SK-N-MC (cell line): ENCODE data around the gene OR8D1.

Source experiments
- DNase-seq: peaks from one replicate; pipeline ENCODE4 v3.0.0-alpha.2; 2011; ENCODE audit warnings: low read depth, low spot score
- H3K27ac ChIP-seq: fragments of 200-600 bp; sonication (generic); 2 replicates; pipeline ENCODE4 v1.5.1; 2016; ENCODE audit warnings: mixed run types
- H3K36me3 ChIP-seq: fragments of 200-600 bp; sonication (generic); 2 replicates; pipeline ENCODE4 v1.6.1; 2017; ENCODE audit warnings: antibody characterized with exemption, low read length, mixed read lengths; ENCODE audit not compliant: insufficient read depth
- H3K4me3 ChIP-seq: fragments of 200-600 bp; sonication (generic); 2 replicates; pipeline ENCODE4 v1.5.1; 2016
- H3K9ac ChIP-seq: fragments of 200-600 bp; sonication (generic); 2 replicates; pipeline ENCODE4 v1.8.0; 2017; ENCODE audit warnings: mixed run types, mixed read lengths; ENCODE audit not compliant: insufficient read length
- H3K9me3 ChIP-seq: fragments of 200-600 bp; sonication (generic); 2 replicates; pipeline ENCODE4 v1.6.1; 2017; ENCODE audit warnings: low read depth, mild to moderate bottlenecking, antibody characterized with exemption, low read length, moderate library complexity, mixed read lengths
- EZH2 ChIP-seq: fragments of 200-600 bp; sonication (generic); IDR thresholded peaks from one replicate; pipeline ENCODE4 v1.6.1; 2017; ENCODE audit warnings: antibody characterized with exemption
- FOXP2 ChIP-seq: optimal IDR thresholded peaks from 2 replicates; pipeline ENCODE3; 2011; ENCODE audit warnings: mild to moderate bottlenecking, moderate library complexity; ENCODE audit not compliant: insufficient read depth; ENCODE audit errors: extremely low read length, control extremely low read depth
- POLR2AphosphoS5 ChIP-seq: IDR thresholded peaks from 2 replicates; pipeline ENCODE4 v1.6.1; 2012; ENCODE audit warnings: mild to moderate bottlenecking, low read depth, low read length, borderline replicate concordance

Gene OR8D1

DNA sequence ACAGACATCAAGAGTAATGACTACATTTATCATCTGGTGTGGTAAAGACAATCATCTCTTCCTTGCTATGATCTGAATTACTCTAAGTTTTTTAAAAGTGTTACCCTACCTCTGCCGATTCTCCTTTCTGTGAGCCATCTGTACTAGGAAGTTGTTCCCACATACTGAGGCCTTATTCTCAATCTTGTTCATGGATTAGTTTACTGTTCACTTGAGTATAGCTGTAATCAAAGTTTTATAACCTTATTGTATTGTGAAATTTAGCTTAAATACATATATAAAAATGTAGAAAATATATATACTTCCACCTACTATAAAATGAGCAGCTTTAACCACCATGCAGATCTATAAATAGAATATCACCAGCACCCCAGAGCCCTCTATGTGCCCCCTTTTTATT, 8.6 kb upstream of the OR8D1 start:
- TF ChIP-seq FOXP2 = no peak
- no peak for TF ChIP-seq EZH2
- no peak for TF ChIP-seq POLR2AphosphoS5
- no peak overlapping the region for H3K4me3 ChIP-seq
- no peaks in the 10 kb centered on the region for H3K9me3 ChIP-seq
- H3K36me3 ChIP-seq = no peaks in the 10 kb centered on the region
- no peak for DNase-seq
- H3K27ac ChIP-seq = no peak overlapping the region
- H3K9ac ChIP-seq = no peak overlapping the region

DNA sequence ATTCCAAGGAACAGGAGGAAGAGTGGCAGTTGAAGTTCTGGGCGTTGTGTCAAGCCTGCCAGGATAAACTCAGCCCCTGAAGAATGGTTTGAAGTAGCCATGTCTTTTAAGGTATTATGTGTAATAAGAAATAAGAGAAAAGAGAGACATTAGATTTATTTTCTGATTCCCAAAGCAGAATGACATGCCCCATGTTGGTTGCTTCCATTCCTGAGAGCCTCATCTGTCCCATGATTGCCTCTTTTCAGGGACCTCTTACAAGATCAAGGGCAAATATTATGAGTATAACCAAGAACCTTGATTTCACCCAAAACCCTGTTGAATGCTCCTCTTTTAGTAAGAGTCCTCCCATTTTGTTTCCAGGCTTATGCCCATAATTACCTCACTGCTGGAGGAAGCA, 6.3 kb upstream of the OR8D1 start, which contains the start of gene OR8D2:
Gene OR8D2 (minus strand): TSS at position 101 of the 400 bp plus-strand sequence. CDS start 0 bp downstream, at position 101.
- H3K4me3 ChIP-seq = no peak within 1 kb of the TSS
- no peak within 1 kb of the TSS for H3K9ac ChIP-seq
- H3K36me3 ChIP-seq = no peaks in the 10 kb centered on the region
- TF ChIP-seq POLR2AphosphoS5 (no peak), EZH2 (no peak), FOXP2 (no peak)
- no peaks in the 10 kb centered on the region for H3K9me3 ChIP-seq
- no peak for DNase-seq
- H3K27ac ChIP-seq = no peak within 1 kb of the TSS

DNA sequence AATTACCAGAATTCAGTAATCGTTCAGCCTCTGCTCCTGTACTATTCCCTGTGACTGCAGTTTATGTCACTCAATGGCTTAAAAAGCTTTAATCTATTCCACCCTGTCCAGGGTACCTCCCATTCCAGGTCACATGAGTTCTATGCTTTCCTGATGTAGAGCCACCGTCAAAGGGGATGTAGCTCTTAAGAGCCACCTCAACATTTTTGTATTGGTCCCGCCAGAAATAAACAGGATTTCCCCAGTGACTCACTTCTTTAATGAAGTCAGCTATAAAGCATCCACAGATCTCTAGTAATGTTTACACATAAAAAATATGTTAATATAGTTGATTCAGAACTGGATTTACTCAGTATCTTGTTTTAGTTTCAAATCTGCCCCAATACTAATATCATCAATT, 1.3 kb upstream of the OR8D1 start:
- Histone ChIP-seq H3K27ac (no peak overlapping the region), H3K9me3 (no peaks in the 10 kb centered on the region), H3K4me3 (no peak overlapping the region), H3K9ac (no peak overlapping the region), H3K36me3 (no peaks in the 10 kb centered on the region)
- no peak for DNase-seq
- TF ChIP-seq POLR2AphosphoS5 (no peak), EZH2 (no peak), FOXP2 (no peak)

DNA sequence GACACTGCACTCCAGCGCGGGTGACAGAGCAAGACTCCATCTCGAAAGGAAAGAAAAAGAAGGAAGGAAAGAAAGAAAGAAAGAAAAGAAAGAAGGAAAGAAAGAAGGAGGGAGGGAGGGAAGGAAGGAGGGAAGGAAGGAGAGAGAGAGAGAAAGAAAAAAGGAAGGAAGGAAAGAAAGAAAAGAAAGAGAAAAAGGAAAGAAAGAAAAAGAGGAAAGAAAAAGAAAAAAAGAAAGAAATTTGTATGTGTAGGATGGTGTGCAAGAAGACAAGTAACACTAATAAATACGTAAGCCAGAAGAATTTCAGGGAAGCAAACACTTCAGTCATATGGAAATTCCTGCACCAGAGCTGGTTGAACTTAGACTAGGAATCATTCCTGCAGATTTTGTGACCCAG, 618 bp downstream of the OR8D1 start:
- DNase-seq = no peak
- no peak overlapping the region for H3K9ac ChIP-seq
- no peak overlapping the region for H3K4me3 ChIP-seq
- H3K9me3 ChIP-seq = no peaks in the 10 kb centered on the region
- H3K36me3 ChIP-seq = no peaks in the 10 kb centered on the region
- TF ChIP-seq POLR2AphosphoS5 (no peak), FOXP2 (no peak), EZH2 (no peak)
- H3K27ac ChIP-seq = no peak overlapping the region

DNA sequence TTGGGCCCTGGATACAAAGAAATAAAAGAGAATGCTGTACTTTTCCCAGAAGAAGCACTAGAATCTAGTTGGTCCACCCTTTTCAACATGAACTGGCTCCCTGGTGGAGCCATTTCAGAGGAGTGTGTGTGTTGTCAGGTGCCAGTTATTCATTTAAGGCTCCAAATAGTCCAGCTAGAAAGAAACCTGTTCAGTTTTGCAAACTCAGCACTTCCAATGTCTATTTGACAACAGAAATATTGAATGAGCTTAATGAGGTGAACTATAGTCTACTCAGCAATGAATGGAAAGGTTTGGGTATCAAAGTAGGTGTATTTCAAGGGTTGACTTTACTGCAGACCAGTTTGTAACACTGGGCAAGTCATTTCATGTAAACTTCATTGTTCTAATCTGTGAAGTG, 2.1 kb downstream of the OR8D1 start:
- TF ChIP-seq POLR2AphosphoS5 (no peak), EZH2 (no peak), FOXP2 (no peak)
- no peak for DNase-seq

DNA sequence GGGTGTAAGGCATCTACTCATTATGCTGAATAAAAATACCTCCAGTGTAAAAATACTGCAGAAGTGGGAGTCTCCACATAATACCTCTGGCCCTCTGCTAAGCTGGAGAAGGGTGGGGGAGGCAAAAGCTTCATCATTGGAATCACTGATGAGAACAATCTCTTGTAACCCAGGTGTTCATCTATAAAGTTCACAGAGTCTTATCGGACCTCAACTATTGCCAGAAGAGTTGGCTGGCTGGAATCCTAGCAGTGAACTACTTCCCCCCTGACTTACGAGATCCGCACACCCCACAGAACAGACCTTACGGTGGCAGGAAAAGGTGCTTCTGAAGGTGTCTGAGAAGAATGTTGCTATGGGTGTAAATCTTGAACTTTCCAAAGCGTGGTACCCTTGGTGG, 2.5 kb downstream of the OR8D1 start:
- no peak for TF ChIP-seq FOXP2
- TF ChIP-seq EZH2 = no peak
- TF ChIP-seq POLR2AphosphoS5 = no peak
- H3K27ac ChIP-seq = no peak overlapping the region

More for the DNA sequence above, 2.1 kb downstream of the OR8D1 start:
- Histone ChIP-seq H3K4me3 (no peak overlapping the region), H3K36me3 (no peaks in the 10 kb centered on the region), H3K9ac (no peak overlapping the region), H3K27ac (no peak overlapping the region), H3K9me3 (no peaks in the 10 kb centered on the region)

DNA sequence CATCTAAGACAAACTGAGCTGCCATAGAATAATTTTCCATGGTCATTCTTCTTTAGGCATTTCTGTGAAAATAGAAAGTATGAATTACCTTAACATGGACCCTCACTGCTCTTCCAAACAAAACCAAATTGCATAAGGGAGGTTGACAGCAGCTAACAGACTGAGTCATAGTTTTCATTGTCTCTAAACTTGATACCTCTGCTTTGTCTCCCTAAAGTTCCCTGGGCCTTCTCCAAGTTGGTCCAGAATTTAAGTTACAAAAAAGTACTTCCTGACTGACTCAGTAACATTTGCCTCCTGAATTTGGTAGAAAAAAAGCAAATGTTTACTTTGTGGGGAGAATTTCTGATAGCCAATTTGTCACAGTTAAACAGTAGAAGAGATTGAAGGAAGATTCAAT, 3.0 kb downstream of the OR8D1 start:
- TF ChIP-seq POLR2AphosphoS5 (no peak), EZH2 (no peak), FOXP2 (no peak)
- Histone ChIP-seq H3K9me3 (no peaks in the 10 kb centered on the region), H3K27ac (no peak overlapping the region), H3K4me3 (no peak overlapping the region), H3K9ac (no peak overlapping the region), H3K36me3 (no peaks in the 10 kb centered on the region)
- no peak for DNase-seq

More for the DNA sequence above, 2.5 kb downstream of the OR8D1 start:
- no peaks in the 10 kb centered on the region for H3K9me3 ChIP-seq
- H3K9ac ChIP-seq = no peak overlapping the region
- no peak overlapping the region for H3K4me3 ChIP-seq
- H3K36me3 ChIP-seq = no peaks in the 10 kb centered on the region
- DNase-seq = no peak

DNA sequence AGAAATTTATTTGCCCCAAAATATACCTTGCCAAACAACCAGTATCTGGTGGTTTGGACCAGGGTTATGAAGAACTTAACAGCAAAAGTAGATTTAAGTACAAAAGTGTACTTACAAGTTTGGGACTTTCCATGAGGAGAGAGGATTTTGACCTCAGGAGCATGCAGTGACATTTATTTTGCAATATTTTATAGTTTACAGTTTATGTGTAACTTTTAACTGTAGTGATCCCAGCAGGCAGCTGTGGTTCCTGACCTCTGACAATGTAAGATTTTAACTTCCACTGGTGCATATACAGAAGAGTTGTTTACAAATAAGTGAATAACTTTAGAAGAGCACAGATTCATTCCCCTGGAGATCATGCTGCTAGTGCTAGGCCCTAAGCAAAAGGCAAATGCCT, 6.7 kb downstream of the OR8D1 start:
- no peak overlapping the region for H3K9ac ChIP-seq

DNA sequence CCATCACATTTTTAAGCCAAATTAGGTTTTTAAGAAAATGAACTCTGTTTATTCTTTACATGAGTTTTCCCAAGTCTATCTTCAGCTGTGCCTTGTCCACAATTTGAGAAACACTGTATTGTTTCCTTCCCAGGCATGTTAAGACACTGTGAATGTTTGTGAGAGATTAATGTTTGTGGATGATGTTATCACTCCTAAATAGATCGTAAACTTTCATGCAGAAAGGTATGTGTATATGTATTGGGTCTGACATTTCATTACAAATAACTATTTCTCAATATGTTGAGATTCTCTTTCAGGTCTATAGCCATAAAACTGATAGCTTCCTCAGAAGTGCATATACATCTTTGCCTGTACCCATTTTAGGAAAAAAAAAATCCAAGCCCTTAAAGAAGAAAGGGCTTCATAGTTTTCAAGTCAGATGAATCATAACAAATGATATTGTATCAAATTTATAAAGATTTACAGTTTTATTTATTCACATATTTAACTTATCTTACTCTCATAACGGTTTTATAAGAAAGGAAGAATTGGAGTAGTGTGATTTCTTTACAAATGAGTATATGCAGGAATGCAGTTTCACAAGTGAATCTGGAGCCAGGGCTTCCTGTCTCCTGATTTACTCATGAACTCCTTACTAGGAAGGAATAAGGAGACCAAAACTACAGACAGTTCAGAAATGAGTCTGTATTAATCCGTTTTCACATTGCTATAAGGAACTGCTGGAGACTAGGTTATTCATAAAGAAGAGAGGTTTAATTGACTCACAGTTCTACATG, 11.2 kb downstream of the OR8D1 start:
- Histone ChIP-seq H3K27ac (no peak overlapping the region), H3K9me3 (no peaks in the 10 kb centered on the region), H3K36me3 (no peaks in the 10 kb centered on the region), H3K4me3 (no peak overlapping the region), H3K9ac (no peak overlapping the region)
- DNase-seq = no peak
- TF ChIP-seq POLR2AphosphoS5 (no peak), FOXP2 (no peak), EZH2 (no peak)

More for the DNA sequence above, 6.7 kb downstream of the OR8D1 start:
- H3K27ac ChIP-seq = no peak overlapping the region
- H3K36me3 ChIP-seq = no peaks in the 10 kb centered on the region
- H3K4me3 ChIP-seq = no peak overlapping the region
- DNase-seq = no peak
- no peaks in the 10 kb centered on the region for H3K9me3 ChIP-seq
- TF ChIP-seq FOXP2 (no peak), EZH2 (no peak), POLR2AphosphoS5 (no peak)
